Sigmoid colon (tissue), 4 donors: ENCODE results near the gene BANF2.

ENCODE experiments used
- EP300 ChIP-seq, 4 donors: sonication (generic); formaldehyde crosslinking; IDR thresholded peaks; one replicate each; pipeline ENCODE4 v1.6.1; 2017; ENCODE audit warnings: antibody characterized with exemption in 4 of 4
- POLR2AphosphoS5 ChIP-seq, 4 donors: sonication (generic); formaldehyde crosslinking; IDR thresholded peaks; one replicate each; pipeline ENCODE4 v1.6.1; 2017; ENCODE audit warnings: antibody characterized with exemption in 4 of 4
- TF ChIP-seq, protein P1 (sequence below), 4 experiments: fragments of 450-650 bp in 3 of 4; fragments of 200-600 bp in 1 of 4; IDR thresholded peaks; one replicate each; pipeline ENCODE4 v1.5.1; 2016 to 2019; ENCODE audit warnings: antibody characterized with exemption in 4 of 4, mild to moderate bottlenecking in 3 of 4, moderate library complexity in 2 of 4

- TF ChIP-seq, protein P1, sequence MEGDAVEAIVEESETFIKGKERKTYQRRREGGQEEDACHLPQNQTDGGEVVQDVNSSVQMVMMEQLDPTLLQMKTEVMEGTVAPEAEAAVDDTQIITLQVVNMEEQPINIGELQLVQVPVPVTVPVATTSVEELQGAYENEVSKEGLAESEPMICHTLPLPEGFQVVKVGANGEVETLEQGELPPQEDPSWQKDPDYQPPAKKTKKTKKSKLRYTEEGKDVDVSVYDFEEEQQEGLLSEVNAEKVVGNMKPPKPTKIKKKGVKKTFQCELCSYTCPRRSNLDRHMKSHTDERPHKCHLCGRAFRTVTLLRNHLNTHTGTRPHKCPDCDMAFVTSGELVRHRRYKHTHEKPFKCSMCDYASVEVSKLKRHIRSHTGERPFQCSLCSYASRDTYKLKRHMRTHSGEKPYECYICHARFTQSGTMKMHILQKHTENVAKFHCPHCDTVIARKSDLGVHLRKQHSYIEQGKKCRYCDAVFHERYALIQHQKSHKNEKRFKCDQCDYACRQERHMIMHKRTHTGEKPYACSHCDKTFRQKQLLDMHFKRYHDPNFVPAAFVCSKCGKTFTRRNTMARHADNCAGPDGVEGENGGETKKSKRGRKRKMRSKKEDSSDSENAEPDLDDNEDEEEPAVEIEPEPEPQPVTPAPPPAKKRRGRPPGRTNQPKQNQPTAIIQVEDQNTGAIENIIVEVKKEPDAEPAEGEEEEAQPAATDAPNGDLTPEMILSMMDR (IDR thresholded peaks at IDR 0.05): no peak
- no peak for TF ChIP-seq EP300 (IDR thresholded peaks at IDR 0.05)
- no peak for TF ChIP-seq POLR2AphosphoS5 (IDR thresholded peaks at IDR 0.05)
Measured at GRCh38 chr20:17671011-17671410, 28.8 kb upstream of the BANF2 start.
